NCI-H2196 treated with DMSO at 0.1 percent for 48 hours (cell line): Measurements from ENCODE around the gene CALY.

Experiments
- DNase-seq: peaks from one replicate; lab custom pipeline; 2025; ENCODE audit not compliant: unreplicated experiment; lab: John Stamatoyannopoulos, UW

The CALY gene

DNA sequence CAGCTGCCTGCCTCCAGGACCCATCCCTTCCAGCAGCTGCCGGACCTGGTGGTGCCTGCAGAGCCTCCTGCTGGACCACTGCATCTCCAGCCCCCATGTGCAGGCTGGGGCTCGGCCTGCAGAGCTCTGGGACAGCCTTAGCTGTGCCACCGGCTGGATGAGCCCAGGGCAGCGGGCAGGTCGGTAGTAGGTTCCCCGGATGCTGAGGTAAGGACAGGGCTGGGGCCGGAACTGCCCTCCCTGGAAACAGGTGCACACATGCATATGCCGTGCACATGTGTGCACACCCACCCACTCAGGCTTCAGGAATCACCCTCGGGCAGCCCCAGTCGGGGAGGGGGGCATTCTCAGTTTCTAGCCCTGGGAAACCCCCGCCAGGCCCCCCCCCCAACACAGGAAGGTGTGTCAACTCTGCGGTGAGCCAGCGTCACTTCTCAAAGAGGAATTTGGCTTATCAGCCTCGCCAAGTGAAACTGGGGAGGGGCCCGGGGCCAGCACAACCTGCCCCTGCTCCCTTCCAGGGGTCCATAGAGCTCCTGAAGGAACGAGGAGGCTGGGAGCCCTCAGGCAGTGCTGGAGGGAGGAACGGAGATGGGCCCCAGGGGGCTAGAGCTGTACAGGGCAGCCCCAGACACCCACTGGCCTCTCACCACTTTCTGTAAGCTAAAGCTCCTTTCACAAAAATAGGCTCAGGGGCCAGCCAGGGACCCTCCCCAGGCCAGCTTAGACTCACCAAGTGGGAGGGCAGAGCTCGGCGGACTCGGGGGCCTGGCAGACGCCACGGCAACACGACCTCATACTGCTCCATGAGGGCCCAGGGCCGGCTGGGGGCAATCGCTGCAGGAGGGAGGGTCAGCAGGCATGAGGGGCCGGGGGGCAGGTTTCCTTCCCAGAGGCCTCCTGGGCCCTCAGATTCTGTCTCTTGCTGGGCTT lies 61.7 kb downstream of the CALY start:
- no peak for DNase-seq
